Heart right ventricle (tissue), 16 donors: Measurements from ENCODE around the gene ANAPC10. TPM values are rescaled to one million over a fixed set of nuclear protein-coding genes. Genes with fewer than 3 reads are reported as not detected.
"Not testable (repeated sequence)": the region's sequence is repeated elsewhere in the genome, so short reads cannot be mapped to it uniquely, and the experiment has no call there.

Source experiments
- ATAC-seq, 8 donors: fragments of 200-7000 bp; cut with Tn5 transposase; one replicate each; pipeline ENCODE4 v1.9.1; 2020; ENCODE audit warnings: mild to moderate bottlenecking in 8 of 8, moderate library complexity in 8 of 8, moderate number of reproducible peaks in 1 of 8
- DNase-seq, 2 donors: peaks; one replicate each; pipeline ENCODE4 v3.0.0-alpha.2; 2020
- H3K27ac ChIP-seq, 10 donors: fragments of 200-600 bp; sonication (generic) in 2 of 10; one replicate each; pipeline versions ENCODE4 v1.5.0 to v1.8.0; 2020 to 2022; ENCODE audit warnings: mild to moderate bottlenecking in 3 of 10
- H3K27me3 ChIP-seq, 7 donors: fragments of 200-600 bp; one replicate each; pipeline ENCODE4 v1.8.0; 2021 to 2022; ENCODE audit warnings: mild to moderate bottlenecking in 2 of 7
- H3K36me3 ChIP-seq, 9 donors: fragments of 200-600 bp; sonication (generic) in 1 of 9; one replicate each; pipeline versions ENCODE4 v1.5.0 to v1.8.0; 2020 to 2022; ENCODE audit warnings: mild to moderate bottlenecking in 2 of 9
- H3K4me1 ChIP-seq, 9 donors: fragments of 200-600 bp; sonication (generic) in 1 of 9; one replicate each; pipeline versions ENCODE4 v1.5.0 to v1.8.0; 2020 to 2022; ENCODE audit warnings: mild to moderate bottlenecking in 4 of 9
- H3K4me3 ChIP-seq, 10 donors: fragments of 200-600 bp; sonication (generic) in 2 of 10; one replicate each; pipeline versions ENCODE4 v1.5.0 to v1.8.0; 2020 to 2022; ENCODE audit warnings: mild to moderate bottlenecking in 7 of 10, moderate library complexity in 2 of 10
- H3K9me3 ChIP-seq, 11 donors: fragments of 200-600 bp in 10 of 11; sonication (generic) in 2 of 11; one replicate each; pipeline versions ENCODE4 v1.5.0 to v1.8.0; 2013 to 2022; ENCODE audit warnings: mild to moderate bottlenecking in 2 of 11, control low read depth in 1 of 11, moderate library complexity in 1 of 11
- CTCF ChIP-seq, 9 donors: fragments of 200-600 bp; sonication (generic) in 2 of 9; IDR thresholded peaks; one replicate each; pipeline versions ENCODE4 v1.5.0 to v1.8.0; 2021 to 2022; ENCODE audit warnings: antibody characterized with exemption in 9 of 9, mild to moderate bottlenecking in 5 of 9, moderate library complexity in 1 of 9
- WGBS, 2 donors: extraction: QIAGEN DNeasy Blood & Tissue Kit; methylation state at CpG; one replicate each; pipeline ENCODE4 v1.1.7; 2013; ENCODE audit warnings: inconsistent platforms in 1 of 2; 5-methylcytosine and 5-hydroxymethylcytosine counted together
- intact Hi-C, 10 donors: fragments of 100-400 bp; cut with DNase I; formaldehyde crosslinking; loops; one replicate each; pipeline versions ENCODE4 v1.11.1 to v1.14.2; 2022
- polyA plus RNA-seq, 2 donors: library from polyadenylated mRNA; stranded (reverse); fragments of 200-250 nt; gene quantifications; one replicate each; pipeline ENCODE4 v1.2.3, GENCODE V29; 2013
- total RNA-seq, 10 donors: library from RNA; stranded (reverse); fragmentation: NEBNext Ultra II Directional in 3 of 10; extraction: Animal tissue kit (Norgen Biotek cat#: 25700) in 3 of 10; gene quantifications; one replicate each; pipeline versions ENCODE4 v1.2.1 to v1.2.4, GENCODE V29; 2021 to 2023
- donor health status: Arrhythmogenic right ventricular cardiomyopathy.
- donor health status: ischemic (EF 13 %, LVEDD 7.1; RV severe dilation, severe dysfunction).
- donor health status: healthy with polysubstance abuse.
- donor health status: DM: no; HTN: yes; CAD: no.
- donor health status: DM: no; HTN: no; CAD: no.
- donor health status: ischemic (EF 25% LVEDD 6.9; RV normal size, moderate dysfunction).
- donor health status: ischemic (EF 25% LVEDD 5.7; RV mildly dilated, moderate dysfunction).
- donor health status: healthy.
- donor health status: DM: yes; HTN: yes; CAD: no.
- donor health status: Ischemic cardiomyopathy.
- donor health status: ischemic (EF 35%, LVEDD 5.7; RV mildly dilated, moderate dysfunction).
- donor health status: nonischemic (EF 11% LVEDD 7.7; RV severe dilation, severe dysfunction).
- donor health status: DM: yes; HTN: yes; CAD: no.
- donor health status: PGD.
- donor health status: ischemic (EF 29% LVEDD 5.4; RV normal size, mild dysfunction).
- donor health status: nonischemic (EF 23%, LVEDD 6.1; RV moderate dilation, normal function).

ANAPC10 gene
- total and polyA plus RNA-seq, 12 donors: 10.3 to 23.0 (median 14.6) TPM

GRCh38 chr4:145012841-145013240 is 85.2 kb downstream of the ANAPC10 start:
- DNase-seq: no peak
- intact Hi-C loops: no loop called here

GRCh38 chr4:145011636-145012035 is 86.4 kb downstream of the ANAPC10 start:
- no peak for TF ChIP-seq CTCF (IDR thresholded peaks at IDR 0.05)
- Histone ChIP-seq H3K36me3 (no peaks in the 10 kb centered on the region), H3K4me1 (peaks cover 0 to 27% (median 14%) of the 10 kb centered on the region in 9 donors), H3K4me3 (no peak overlapping the region), H3K27me3 (no peaks in the 10 kb centered on the region), H3K9me3 (peaks cover 0 to 23% (median 0%) of the 10 kb centered on the region in 11 donors), H3K27ac (no peak overlapping the region)
- ATAC-seq (peak in 1 of 8 donors; percentile 67), DNase-seq (no peak)
- intact Hi-C loops: no loop called here

More at GRCh38 chr4:145012841-145013240, 85.2 kb downstream of the ANAPC10 start:
- H3K27ac ChIP-seq: peak overlapping the region in 6 of 10 donors; percentile 5 to 24 (median 10)
- no peak overlapping the region for H3K4me3 ChIP-seq
- no peak for TF ChIP-seq CTCF (IDR thresholded peaks at IDR 0.05)
- peaks cover 0 to 31% (median 0%) of the 10 kb centered on the region in 11 donors for H3K9me3 ChIP-seq
- H3K36me3 ChIP-seq: no peaks in the 10 kb centered on the region
- no peaks in the 10 kb centered on the region for H3K27me3 ChIP-seq
- peaks cover 0 to 27% (median 14%) of the 10 kb centered on the region in 9 donors for H3K4me1 ChIP-seq
- peak in 6 of 8 donors; percentile 61 to 90 (median 76) for ATAC-seq

GRCh38 chr4:145010315-145010714 is 87.7 kb downstream of the ANAPC10 start:
- ATAC-seq, H3K27me3 ChIP-seq, H3K9me3 ChIP-seq, H3K4me3 ChIP-seq, H3K36me3 ChIP-seq, intact Hi-C loops, DNase-seq, H3K27ac ChIP-seq: not testable (repeated sequence)
- peaks cover 0 to 27% (median 14%) of the 10 kb centered on the region in 9 donors for H3K4me1 ChIP-seq
- 95 to 97% methylated on average over 6 of the region's 6 CpGs for WGBS, 2 donors

GRCh38 chr4:145003675-145004074 is 94.3 kb downstream of the ANAPC10 start:
- WGBS, 2 donors: 94 to 97% methylated on average over 2 of the region's 2 CpGs
- no peaks in the 10 kb centered on the region for H3K36me3 ChIP-seq

More at GRCh38 chr4:145003675-145004074, 94.3 kb downstream of the ANAPC10 start:
- Histone ChIP-seq H3K27me3 (no peaks in the 10 kb centered on the region), H3K9me3 (peaks cover 0 to 13% (median 0%) of the 10 kb centered on the region in 11 donors), H3K27ac (no peak overlapping the region), H3K4me1 (no peaks in the 10 kb centered on the region), H3K4me3 (no peak overlapping the region)
- intact Hi-C loops: no loop called here
- no peak for TF ChIP-seq CTCF (IDR thresholded peaks at IDR 0.05)
- ATAC-seq: no peak
- no peak for DNase-seq
